Astrocyte (in vitro differentiated cells and primary cell): ENCODE data around the gene TTC34.

Source experiments
- CTCF ChIP-seq: IDR thresholded peaks from 2 replicates; pipeline ENCODE4 v1.5.1; 2011; ENCODE audit warnings: low read depth, mild to moderate bottlenecking, inconsistent platforms, low read length, moderate library complexity; ENCODE audit not compliant: insufficient read depth
- EZH2 ChIP-seq: IDR thresholded peaks from 2 replicates; pipeline ENCODE4 v1.6.1; 2012; ENCODE audit warnings: mild to moderate bottlenecking, low read length, inconsistent platforms; ENCODE audit not compliant: insufficient read depth

- TF ChIP-seq EZH2 = no peak
- no peak for TF ChIP-seq CTCF
Observed at GRCh38 chr1:2598329-2598931, 203.1 kb downstream of the TTC34 start.
